LNCaP clone FGC (cell line): Measurements from ENCODE around the gene CSNK1D.
A peak's percentile ranks its signal among the peaks of the same experiment; 100 is the strongest.
"Not testable (repeated sequence)": the region's sequence is repeated elsewhere in the genome, so short reads cannot be mapped to it uniquely, and the experiment has no call there.

Source experiments
- DNase-seq: peaks from one replicate; pipeline ENCODE4 v3.0.0-alpha.2; 2011; ENCODE audit warnings: low read depth
- H3K4me3 ChIP-seq: 2 replicates; pipeline ENCODE4 v1.5.1; 2011; ENCODE audit warnings: mild to moderate bottlenecking, low read depth, low read length, control low read depth
- TF ChIP-seq, protein P1 (sequence below): IDR thresholded peaks from 2 replicates; pipeline ENCODE4 v1.5.1; 2012; ENCODE audit warnings: mild to moderate bottlenecking; ENCODE audit not compliant: control insufficient read depth, insufficient read depth; ENCODE audit errors: extremely low read depth

The CSNK1D gene

DNA sequence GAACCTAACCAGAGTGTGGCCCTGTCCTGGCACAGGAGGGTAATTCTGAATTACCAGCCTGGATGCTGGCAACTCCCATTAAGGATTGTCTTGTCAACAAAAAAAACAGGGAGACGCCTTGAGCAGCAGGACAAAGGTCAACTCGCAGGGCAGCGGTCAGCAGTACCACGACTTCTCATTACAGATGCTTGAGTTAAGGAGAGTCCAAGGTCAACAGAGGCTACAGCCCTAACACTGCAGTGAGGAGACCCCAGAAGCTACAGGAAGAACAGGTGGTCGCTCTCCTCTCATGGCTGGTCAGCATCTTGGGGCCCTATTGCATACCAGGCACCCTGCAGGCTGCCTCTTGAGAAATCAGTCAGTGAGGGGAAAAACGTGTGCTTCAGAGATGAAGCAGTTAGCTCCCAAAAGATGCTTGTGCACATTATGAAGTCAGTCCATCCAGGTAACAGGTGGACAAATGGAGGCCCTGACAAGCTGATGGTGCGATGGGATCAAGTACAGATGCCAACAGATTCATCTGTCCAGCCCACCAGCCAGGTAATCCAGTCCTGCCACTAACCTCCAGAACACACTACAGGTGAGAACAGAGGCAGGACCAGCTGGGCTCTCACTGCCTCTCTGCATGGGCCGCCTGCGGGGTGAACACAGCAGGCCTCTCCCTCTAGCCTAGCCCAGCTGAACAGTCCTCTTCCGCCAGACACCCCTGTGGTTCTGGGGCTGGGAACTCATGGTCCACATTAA, 4.2 kb downstream of the CSNK1D start:
- TF ChIP-seq, protein P1, sequence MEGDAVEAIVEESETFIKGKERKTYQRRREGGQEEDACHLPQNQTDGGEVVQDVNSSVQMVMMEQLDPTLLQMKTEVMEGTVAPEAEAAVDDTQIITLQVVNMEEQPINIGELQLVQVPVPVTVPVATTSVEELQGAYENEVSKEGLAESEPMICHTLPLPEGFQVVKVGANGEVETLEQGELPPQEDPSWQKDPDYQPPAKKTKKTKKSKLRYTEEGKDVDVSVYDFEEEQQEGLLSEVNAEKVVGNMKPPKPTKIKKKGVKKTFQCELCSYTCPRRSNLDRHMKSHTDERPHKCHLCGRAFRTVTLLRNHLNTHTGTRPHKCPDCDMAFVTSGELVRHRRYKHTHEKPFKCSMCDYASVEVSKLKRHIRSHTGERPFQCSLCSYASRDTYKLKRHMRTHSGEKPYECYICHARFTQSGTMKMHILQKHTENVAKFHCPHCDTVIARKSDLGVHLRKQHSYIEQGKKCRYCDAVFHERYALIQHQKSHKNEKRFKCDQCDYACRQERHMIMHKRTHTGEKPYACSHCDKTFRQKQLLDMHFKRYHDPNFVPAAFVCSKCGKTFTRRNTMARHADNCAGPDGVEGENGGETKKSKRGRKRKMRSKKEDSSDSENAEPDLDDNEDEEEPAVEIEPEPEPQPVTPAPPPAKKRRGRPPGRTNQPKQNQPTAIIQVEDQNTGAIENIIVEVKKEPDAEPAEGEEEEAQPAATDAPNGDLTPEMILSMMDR: no peak
- peak overlapping the region; percentile 5; the same call in 1 of the 2 replicates for H3K4me3 ChIP-seq
- no peak for DNase-seq

DNA sequence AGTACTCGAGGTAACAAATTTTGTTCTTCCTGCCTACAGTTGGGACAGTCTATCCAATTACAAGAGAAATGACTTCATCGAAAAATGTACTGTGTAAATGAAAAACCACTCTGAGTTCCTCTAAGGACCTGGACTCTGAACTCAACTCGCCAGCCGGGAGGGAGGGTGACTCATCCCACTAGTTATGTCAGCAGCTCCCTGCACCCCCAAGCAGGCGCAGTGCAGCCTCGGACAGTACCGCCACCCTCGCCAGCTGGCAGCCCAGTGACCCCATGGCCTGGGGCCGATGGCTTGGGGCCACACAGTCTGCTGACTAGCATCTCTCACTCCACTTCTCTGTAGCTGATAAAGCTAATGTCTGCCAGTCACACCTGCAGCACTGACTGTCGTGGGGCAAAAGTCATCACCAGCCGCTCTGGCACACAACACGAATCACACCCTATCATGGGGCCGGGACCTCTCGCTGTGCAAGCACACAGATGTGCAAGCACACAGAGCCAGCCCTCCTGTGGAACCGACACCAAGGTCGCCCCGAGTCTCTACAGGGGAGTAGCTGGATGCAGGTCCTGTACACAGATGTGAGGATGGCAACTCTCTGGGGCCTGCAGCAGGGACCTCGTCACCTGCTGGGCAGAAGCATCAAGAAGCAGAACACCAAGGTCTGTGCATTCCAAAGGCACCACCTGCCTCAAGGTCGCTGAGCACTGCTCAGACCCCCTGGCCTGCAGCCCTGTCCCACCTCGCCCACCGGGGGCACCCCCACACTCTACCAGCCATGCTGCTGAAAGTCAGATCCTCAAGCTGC, 5.7 kb downstream of the CSNK1D start:
- TF ChIP-seq, protein P1: no peak
- peak; percentile 91 for DNase-seq
- H3K4me3 ChIP-seq: peak overlapping the region; percentile 33

DNA sequence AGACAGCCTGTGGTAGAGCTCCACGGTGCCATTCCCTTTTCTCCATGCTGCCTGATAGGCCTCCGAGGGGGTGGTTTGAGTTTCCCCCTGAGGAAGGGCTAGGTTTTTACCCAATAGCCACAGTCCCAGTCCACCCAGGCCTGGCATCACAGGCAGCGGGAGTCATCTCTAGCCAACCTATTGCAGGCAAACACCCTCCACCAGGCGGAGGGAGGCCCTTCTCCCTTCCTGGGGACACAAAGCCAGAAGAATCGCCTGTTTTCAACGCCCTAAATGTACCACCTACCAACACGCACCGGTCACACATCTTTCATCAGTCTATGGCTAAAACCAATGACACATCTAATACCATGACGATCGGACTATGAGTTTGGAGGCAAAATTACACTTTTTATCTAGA, 7.4 kb downstream of the CSNK1D start:
- TF ChIP-seq, protein P1: no peak
- H3K4me3 ChIP-seq: no peak overlapping the region
- no peak for DNase-seq

DNA sequence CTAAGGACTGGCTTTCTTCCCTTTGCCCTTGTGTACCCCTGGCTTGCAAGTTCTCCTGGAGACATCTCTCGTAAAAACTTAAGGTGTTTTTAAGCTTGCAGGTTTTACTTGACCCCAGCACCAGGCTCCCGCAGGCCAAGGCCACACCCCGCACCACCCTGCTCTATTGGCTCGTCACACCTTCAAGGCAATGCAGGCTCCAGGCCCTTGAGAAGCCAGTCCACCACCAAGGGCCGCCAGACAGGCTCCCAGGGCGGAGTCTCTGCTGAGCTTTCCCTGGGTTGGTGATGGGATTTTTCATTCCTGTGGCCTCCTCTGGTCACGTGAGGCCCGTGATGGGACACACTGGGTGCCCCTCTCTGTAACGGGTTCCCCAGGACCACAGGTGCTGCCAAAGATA, 9.9 kb downstream of the CSNK1D start:
- H3K4me3 ChIP-seq: no peak overlapping the region
- TF ChIP-seq, protein P1: no peak
- DNase-seq: no peak

DNA sequence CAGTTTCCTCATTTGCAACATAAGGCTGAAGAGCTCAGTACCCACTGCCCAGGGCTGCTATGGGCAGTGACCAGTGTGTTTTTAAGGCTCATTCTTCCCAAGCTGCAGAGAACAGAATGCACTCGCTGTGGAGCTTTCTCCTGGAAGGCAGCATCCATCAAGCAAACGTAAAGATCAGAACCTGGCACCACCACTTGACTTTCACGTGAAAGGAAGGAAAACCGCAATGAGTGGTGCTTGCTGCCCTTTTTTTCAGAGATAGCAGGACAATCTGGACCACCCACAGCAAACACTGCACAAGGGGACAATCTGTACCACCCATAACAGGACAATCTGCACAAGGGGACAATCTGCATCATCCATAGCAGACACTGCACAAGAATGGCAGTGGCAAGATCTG, 11.2 kb downstream of the CSNK1D start:
- H3K4me3 ChIP-seq: no peak overlapping the region
- TF ChIP-seq, protein P1: no peak
- DNase-seq: no peak

DNA sequence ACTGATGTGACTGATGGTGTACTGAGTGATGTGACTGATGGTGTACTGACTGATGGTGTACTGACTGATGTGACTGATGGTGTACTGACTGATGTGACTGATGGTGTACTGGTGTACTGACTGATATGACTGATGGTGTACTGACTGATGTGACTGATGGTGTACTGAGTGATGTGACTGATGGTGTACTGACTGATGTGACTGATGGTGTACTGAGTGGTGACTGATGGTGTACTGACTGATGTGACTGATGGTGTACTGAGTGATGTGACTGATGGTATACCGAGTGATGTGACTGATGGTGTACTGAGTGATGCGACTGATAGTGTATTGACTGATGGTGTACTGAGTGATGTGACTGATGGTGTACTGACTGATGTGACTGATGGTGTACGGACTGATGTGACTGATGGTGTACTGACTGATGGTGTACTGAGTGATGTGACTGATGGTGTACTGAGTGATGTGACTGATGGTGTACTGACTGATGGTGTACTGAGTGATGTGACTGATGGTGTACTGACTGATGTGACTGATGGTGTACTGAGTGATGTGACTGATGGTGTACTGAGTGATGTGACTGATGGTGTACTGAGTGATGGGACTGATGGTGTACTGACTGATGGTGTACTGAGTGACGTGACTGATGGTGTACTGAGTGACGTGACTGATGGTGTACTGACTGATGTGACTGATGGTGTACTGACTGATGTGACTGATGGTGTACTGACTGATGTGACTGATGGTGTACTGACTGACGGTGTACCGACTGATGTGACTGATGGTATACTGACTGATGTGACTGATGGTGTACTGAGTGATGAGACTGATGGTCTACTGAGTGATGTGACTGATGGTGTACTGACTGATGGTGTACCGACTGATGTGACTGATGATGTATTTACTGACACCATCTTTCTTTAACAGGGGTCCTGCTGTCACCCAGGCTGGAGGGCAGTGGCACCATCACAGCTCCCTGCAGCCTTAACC, 13.2 kb downstream of the CSNK1D start:
- not testable (repeated sequence) for H3K4me3 ChIP-seq, DNase-seq
